B cell (primary cell): ENCODE measurements around the gene CENPV. TPM values are rescaled to one million over a fixed set of nuclear protein-coding genes. Genes with fewer than 3 reads are reported as not detected.

Experiments
- ATAC-seq: fragments of 200-7000 bp; cut with Tn5 transposase; one replicate; pipeline ENCODE4 v1.10.0; 2021; ENCODE audit warnings: low read depth, mild to moderate bottlenecking, moderate number of reproducible peaks, moderate library complexity
- CTCF ChIA-PET: fragments of 350-600 bp; sonication (Branson Sonifier 250); formaldehyde crosslinking; loops from one replicate; lab custom pipeline; 2021; ENCODE audit warnings: antibody characterized with exemption, inconsistent platforms; lab: Charles Lee
- POLR2A ChIA-PET: fragments of 350-600 bp; sonication (Branson Sonifier 250); formaldehyde crosslinking; loops from one replicate; lab custom pipeline; 2021; ENCODE audit warnings: antibody characterized with exemption; lab: Charles Lee
- DNase-seq: peaks from one replicate; pipeline ENCODE4 v3.0.0; 2013
- H2AFZ ChIP-seq: 2 replicates; pipeline ENCODE4 v1.6.1; 2012; ENCODE audit warnings: mild to moderate bottlenecking, low read depth, low read length; ENCODE audit not compliant: insufficient read depth, poor library complexity, severe bottlenecking
- H3K27ac ChIP-seq, 2 donors: 1 replicate in 1 of 2; 2 replicates in 1 of 2; pipeline ENCODE4 v1.5.1; 2012 to 2013; ENCODE audit warnings: low read length in 2 of 2, mild to moderate bottlenecking in 2 of 2, moderate library complexity in 1 of 2
- H3K27me3 ChIP-seq, 4 experiments: fragments of 200-600 bp in 1 of 4; sonication (generic) in 1 of 4; replicated peaks in 1 of 4; 1 replicate in 2 of 4; 2 replicates in 2 of 4; pipeline versions ENCODE4 v1.6.1 to v1.7.0; 2013 to 2016; ENCODE audit warnings: low read length in 3 of 4, mild to moderate bottlenecking in 2 of 4, mixed read lengths in 1 of 4, moderate library complexity in 1 of 4; ENCODE audit not compliant: insufficient read depth in 4 of 4, control insufficient read depth in 3 of 4; ENCODE audit errors: control extremely low read depth in 1 of 4
- H3K36me3 ChIP-seq, 2 experiments: replicated peaks in 1 of 2; 1 replicate in 1 of 2; 2 replicates in 1 of 2; pipeline versions ENCODE4 v1.6.1 to v1.7.1; 2013; ENCODE audit warnings: low read length in 1 of 2; ENCODE audit not compliant: insufficient read depth in 2 of 2, control insufficient read depth in 1 of 2; ENCODE audit errors: control extremely low read depth in 1 of 2, extremely low read depth in 1 of 2
- H3K4me1 ChIP-seq, 2 donors: fragments of 200-600 bp in 1 of 2; sonication (generic) in 1 of 2; 1 replicate in 1 of 2; 2 replicates in 1 of 2; pipeline versions ENCODE4 v1.5.1 to v1.6.1; 2013 to 2017; ENCODE audit warnings: low read length in 2 of 2; ENCODE audit not compliant: control insufficient read depth in 2 of 2, insufficient read depth in 2 of 2
- H3K4me2 ChIP-seq: replicated peaks from 2 replicates; pipeline ENCODE3; 2012; ENCODE audit warnings: mild to moderate bottlenecking, low read depth, low read length; ENCODE audit not compliant: poor library complexity, severe bottlenecking
- H3K4me3 ChIP-seq, 5 experiments: fragments of 200-600 bp in 1 of 5; sonication (generic) in 1 of 5; 1 replicate in 3 of 5; 2 replicates in 2 of 5; pipeline versions ENCODE4 v1.5.1 to v1.7.0; 2011 to 2016; ENCODE audit warnings: low read length in 4 of 5, mild to moderate bottlenecking in 4 of 5, low read depth in 2 of 5, control low read depth in 1 of 5, moderate library complexity in 1 of 5; ENCODE audit not compliant: insufficient read depth in 1 of 5; ENCODE audit errors: control extremely low read depth in 1 of 5, extremely low read depth in 1 of 5
- H3K79me2 ChIP-seq: fragments of 200-600 bp; sonication (generic); one replicate; pipeline ENCODE4 v1.6.0; 2016; ENCODE audit warnings: low read length; ENCODE audit not compliant: control insufficient read depth, insufficient read depth
- H3K9ac ChIP-seq: fragments of 200-600 bp; sonication (generic); 2 replicates; pipeline ENCODE4 v1.6.1; 2017; ENCODE audit warnings: mild to moderate bottlenecking, low read length, moderate library complexity
- H3K9me3 ChIP-seq, 3 donors: one replicate each; pipeline versions ENCODE4 v1.6.1 to v1.7.1; 2013; ENCODE audit warnings: low read length in 2 of 3; ENCODE audit not compliant: control insufficient read depth in 2 of 3, insufficient read depth in 1 of 3; ENCODE audit errors: control extremely low read depth in 1 of 3
- H4K20me1 ChIP-seq: 2 replicates; pipeline ENCODE4 v1.6.0; 2012; ENCODE audit warnings: mild to moderate bottlenecking, low read length; ENCODE audit not compliant: insufficient read depth, control insufficient read depth, poor library complexity, severe bottlenecking
- H3K27ac Mint-ChIP-seq: one replicate; pipeline ENCODE4 v1.8.0; 2021; ENCODE audit warnings: mixed read lengths
- H3K27me3 Mint-ChIP-seq: one replicate; pipeline ENCODE4 v1.8.0; 2021; ENCODE audit warnings: mixed read lengths
- H3K4me1 Mint-ChIP-seq: one replicate; pipeline ENCODE4 v1.8.0; 2021; ENCODE audit warnings: mixed read lengths
- H3K4me3 Mint-ChIP-seq: one replicate; pipeline ENCODE4 v1.8.0; 2021; ENCODE audit warnings: mixed read lengths
- H3K9me3 Mint-ChIP-seq: one replicate; pipeline ENCODE4 v1.8.0; 2022; ENCODE audit warnings: mixed read lengths; ENCODE audit not compliant: insufficient read depth
- EZH2 ChIP-seq: IDR thresholded peaks from 2 replicates; pipeline ENCODE4 v1.6.1; 2012; ENCODE audit warnings: borderline replicate concordance, low read depth, mild to moderate bottlenecking, moderate library complexity, low read length; ENCODE audit not compliant: insufficient read depth, poor library complexity, severe bottlenecking
- WGBS: methylation state at CpG from one replicate; pipeline ENCODE4 v1.1.5; 2013; ENCODE audit warnings: missing lambda C conversion rate; ENCODE audit not compliant: insufficient coverage; 5-methylcytosine and 5-hydroxymethylcytosine counted together
- intact Hi-C: fragments of 100-400 bp; cut with micrococcal nuclease; formaldehyde crosslinking; loops from one replicate; pipeline ENCODE4 v1.10.0; 2022
- polyA plus RNA-seq: library from polyadenylated mRNA; depleted of rRNA; stranded (reverse); fragments of >200 nt; gene quantifications from 2 replicates; pipeline ENCODE4 v1.2.3, GENCODE V29; 2012
- total RNA-seq, 2 donors: library from RNA; stranded (reverse); fragments of 120-200 nt in 1 of 2; gene quantifications; 1 replicate in 1 of 2; 2 replicates in 1 of 2; pipeline versions ENCODE4 v1.2.3 to v1.2.4, GENCODE V29; 2013 to 2022
- TF ChIP-seq, protein P1 (sequence below): fragments of 200-600 bp; IDR thresholded peaks from one replicate; pipeline ENCODE4 v1.8.0; 2022; ENCODE audit warnings: antibody characterized with exemption, mild to moderate bottlenecking

The CENPV gene
- total and polyA plus RNA-seq, 2 donors (not counting 1 experiment from before 2014, with no cell fraction given): 15.8 to 28.1 TPM

DNA sequence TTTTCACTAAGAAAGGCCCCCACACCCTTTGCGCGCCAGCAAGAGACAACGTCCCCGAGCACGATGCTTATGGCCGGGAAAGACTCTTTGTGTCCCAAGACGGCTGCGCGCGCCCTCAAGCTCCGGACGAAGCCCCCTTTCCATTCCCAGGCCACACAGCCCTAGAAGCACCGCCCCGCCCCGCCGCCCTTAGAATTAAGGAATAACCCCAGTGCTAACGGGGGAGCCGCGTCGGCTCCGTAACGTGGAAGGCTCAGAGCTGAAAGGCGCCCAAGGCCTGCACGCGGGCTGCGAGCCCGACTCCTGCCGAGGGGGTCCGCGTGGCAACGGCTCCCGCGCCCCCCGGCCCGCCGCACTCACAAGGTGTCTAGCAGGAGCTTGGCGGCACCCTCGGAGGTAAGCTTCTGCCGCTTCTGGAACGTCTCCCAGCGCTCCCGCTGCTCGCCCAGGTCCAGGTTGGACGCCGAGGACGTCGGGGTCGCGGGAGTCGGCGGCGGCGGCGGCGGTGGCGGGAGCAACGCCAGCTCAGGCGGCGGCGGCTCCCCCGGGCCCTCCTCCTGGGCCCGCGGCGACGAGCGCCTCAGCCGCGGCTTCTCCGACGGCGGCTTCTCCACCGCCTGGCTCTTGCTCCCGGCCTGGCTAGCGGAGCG is 477 bp downstream of the CENPV start:
- ChIA-PET POLR2A (interaction anchor here (1.4 to 2.3 kb wide), 3 partner anchors 11 to 136 kb away, joined by 3 to 11 read pairs (median 5); partner anchors contain the start of gene PIGL), CTCF (interaction anchor here (0.6 to 3.6 kb wide), 12 partner anchors 9 to 139 kb away, joined by 3 to 25 read pairs (median 4); partner anchors contain the start of gene TRPV2)
- Mint-ChIP-seq H3K27me3 (no peaks in the 10 kb centered on the region), H3K4me3 (peak overlapping the region; percentile 94), H3K9me3 (no peaks in the 10 kb centered on the region), H3K4me1 (peaks cover 15% of the 10 kb centered on the region), H3K27ac (peak overlapping the region; percentile 80)
- Histone ChIP-seq H3K4me1 (peaks cover 8 to 16% of the 10 kb centered on the region in 2 donors), H3K4me3 (peak overlapping the region; percentile 51 to 78 (median 70)), H3K9ac (peak overlapping the region; percentile 84), H3K4me2 (peak overlapping the region; percentile 98), H3K27ac (peak overlapping the region in 1 of 2 donors; percentile 56), H3K9me3 (no peaks in the 10 kb centered on the region), H3K79me2 (peaks cover 11% of the 10 kb centered on the region), H3K27me3 (no peaks in the 10 kb centered on the region), H2AFZ (peak overlapping the region; percentile 97), H4K20me1 (no peaks in the 10 kb centered on the region), H3K36me3 (peaks cover 0 to 8% of the 10 kb centered on the region in 2 experiments)
- DNase-seq (no peak), ATAC-seq (peak; percentile 59)
- TF ChIP-seq, protein P1, sequence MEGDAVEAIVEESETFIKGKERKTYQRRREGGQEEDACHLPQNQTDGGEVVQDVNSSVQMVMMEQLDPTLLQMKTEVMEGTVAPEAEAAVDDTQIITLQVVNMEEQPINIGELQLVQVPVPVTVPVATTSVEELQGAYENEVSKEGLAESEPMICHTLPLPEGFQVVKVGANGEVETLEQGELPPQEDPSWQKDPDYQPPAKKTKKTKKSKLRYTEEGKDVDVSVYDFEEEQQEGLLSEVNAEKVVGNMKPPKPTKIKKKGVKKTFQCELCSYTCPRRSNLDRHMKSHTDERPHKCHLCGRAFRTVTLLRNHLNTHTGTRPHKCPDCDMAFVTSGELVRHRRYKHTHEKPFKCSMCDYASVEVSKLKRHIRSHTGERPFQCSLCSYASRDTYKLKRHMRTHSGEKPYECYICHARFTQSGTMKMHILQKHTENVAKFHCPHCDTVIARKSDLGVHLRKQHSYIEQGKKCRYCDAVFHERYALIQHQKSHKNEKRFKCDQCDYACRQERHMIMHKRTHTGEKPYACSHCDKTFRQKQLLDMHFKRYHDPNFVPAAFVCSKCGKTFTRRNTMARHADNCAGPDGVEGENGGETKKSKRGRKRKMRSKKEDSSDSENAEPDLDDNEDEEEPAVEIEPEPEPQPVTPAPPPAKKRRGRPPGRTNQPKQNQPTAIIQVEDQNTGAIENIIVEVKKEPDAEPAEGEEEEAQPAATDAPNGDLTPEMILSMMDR: no peak
- TF ChIP-seq EZH2: no peak
- under 1% methylated on average over 75 of the region's 75 CpGs for WGBS
- intact Hi-C loops: loop anchor here (1.0 to 5.0 kb wide), 4 partner anchors 28 to 185 kb away; partner anchors contain the start of genes NCOR1 and PIGL

DNA sequence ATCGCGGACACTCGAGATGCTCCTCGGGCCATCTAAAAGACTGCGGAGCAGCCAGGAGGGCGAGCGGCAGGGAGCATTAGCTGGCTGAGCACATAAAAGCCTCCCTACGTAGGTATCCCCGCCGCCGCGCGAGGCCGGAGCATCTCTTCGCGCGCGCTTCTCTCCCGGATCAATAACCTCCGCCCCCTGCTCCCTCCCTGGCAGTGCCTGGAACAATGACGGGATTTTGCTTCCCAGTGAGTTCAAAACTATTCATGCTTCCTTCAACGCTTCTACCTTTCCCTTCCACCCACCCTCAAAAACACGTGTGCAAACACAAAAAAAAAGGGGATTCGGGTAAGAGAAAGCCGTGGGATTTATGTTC is 984 bp downstream of the CENPV start:
- peaks cover 11% of the 10 kb centered on the region for H3K79me2 ChIP-seq
- no peaks in the 10 kb centered on the region for H3K9me3 ChIP-seq
- WGBS: 3% methylated on average over 20 of the region's 25 CpGs
- TF ChIP-seq, protein P1: no peak
- no peak for TF ChIP-seq EZH2
- Mint-ChIP-seq H3K9me3 (no peaks in the 10 kb centered on the region), H3K27ac (peak overlapping the region; percentile 80), H3K4me3 (peak overlapping the region; percentile 94), H3K4me1 (peaks cover 15% of the 10 kb centered on the region), H3K27me3 (no peaks in the 10 kb centered on the region)
- peak overlapping the region; percentile 51 to 78 (median 70) for H3K4me3 ChIP-seq
- DNase-seq (no peak), ATAC-seq (no peak)
- no peaks in the 10 kb centered on the region for H4K20me1 ChIP-seq
- POLR2A ChIA-PET: interaction anchor here (2.0 to 2.3 kb wide), 2 partner anchors 65 to 136 kb away, joined by 5 to 11 read pairs; partner anchors contain the start of gene PIGL
- H2AFZ ChIP-seq: peak overlapping the region; percentile 97
- intact Hi-C loops: loop anchor here (5.0 kb wide), 2 partner anchors 135 to 185 kb away; partner anchors contain the start of genes NCOR1 and PIGL
- H3K27ac ChIP-seq: no peak overlapping the region
- peaks cover 8 to 16% of the 10 kb centered on the region in 2 donors for H3K4me1 ChIP-seq
- peak overlapping the region; percentile 98 for H3K4me2 ChIP-seq
- CTCF ChIA-PET: interaction anchor here (0.6 to 3.6 kb wide), 10 partner anchors 8 to 138 kb away, joined by 3 to 25 read pairs (median 4); partner anchors contain the start of gene TRPV2
- H3K27me3 ChIP-seq: no peaks in the 10 kb centered on the region
- H3K36me3 ChIP-seq: peaks cover 0 to 10% of the 10 kb centered on the region in 2 experiments
- peak overlapping the region; percentile 84 for H3K9ac ChIP-seq
